ENCODE measurements around the gene ST6GALNAC5. TPM values are rescaled to one million over a fixed set of nuclear protein-coding genes. Genes with fewer than 3 reads are reported as not detected.

Gene ST6GALNAC5
- total RNA-seq, 2 donors from 2014 or later = 2.6 to 12.9 TPM

DNA sequence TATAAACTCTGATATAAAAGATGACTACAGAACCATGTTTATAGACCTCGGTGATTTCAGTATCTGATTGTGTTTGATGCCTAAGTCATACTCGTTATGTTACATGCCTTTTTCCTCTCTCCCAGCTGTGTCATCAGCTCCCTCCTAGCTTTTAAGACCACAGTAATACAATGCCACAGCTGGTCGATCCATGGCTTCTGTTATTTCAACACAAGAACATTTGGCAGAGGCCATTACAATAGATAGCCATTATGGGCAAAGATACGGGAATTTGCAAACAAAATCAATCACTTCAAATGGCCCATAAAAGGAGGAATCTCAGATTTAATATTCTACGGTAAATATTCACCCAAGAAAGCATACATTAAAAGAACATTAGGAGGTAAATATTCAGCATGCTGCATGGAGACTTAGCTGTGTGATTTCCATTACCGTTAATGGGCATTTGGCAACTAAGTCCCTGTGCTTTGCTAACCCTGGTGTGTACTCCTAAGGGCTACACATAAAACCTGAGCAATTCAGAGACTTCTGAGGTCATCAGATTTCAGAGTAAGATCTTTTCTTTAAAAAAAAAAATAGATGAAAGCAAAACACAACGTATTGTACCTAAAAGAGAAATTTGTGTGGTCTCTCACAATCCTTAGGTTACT, 198.5 kb downstream of the ST6GALNAC5 start:
- no peak for DNase-seq

DNA sequence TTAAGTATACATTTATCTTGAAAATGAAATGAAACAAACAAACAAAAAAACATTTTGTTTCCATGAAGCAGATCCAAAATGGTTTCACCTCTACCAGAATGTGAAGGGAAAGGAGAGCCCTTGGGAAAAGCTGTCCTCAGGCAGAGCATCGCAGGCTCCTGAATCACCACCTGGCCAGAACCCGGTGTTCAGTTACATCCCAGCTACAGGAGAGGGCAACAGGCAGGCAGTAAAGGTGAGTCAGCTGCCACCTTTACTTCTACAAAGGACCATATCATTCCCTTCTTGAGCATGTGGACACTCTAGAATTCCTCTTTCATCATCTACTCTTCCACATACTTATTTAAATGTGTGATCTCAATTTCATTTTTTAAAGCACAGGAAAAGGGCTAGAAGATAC, 200.7 kb downstream of the ST6GALNAC5 start:
- 72 to 78% methylated on average over 2 of the region's 2 CpGs for WGBS, 2 donors
- Histone ChIP-seq H3K9me3 (no peaks in the 10 kb centered on the region), H3K27me3 (no peaks in the 10 kb centered on the region), H3K27ac (no peak overlapping the region), H3K4me1 (no peaks in the 10 kb centered on the region), H3K4me3 (no peak overlapping the region), H3K36me3 (replicated peaks in 1 of 2; ENCODE audit: insufficient read depth in 1 of 2, low read depth in 2 of 2) (no peaks in the 10 kb centered on the region)
- intact Hi-C loops (cut with DNase I) = no loop called here
- DNase-seq = no peak
- TF ChIP-seq, protein P1, sequence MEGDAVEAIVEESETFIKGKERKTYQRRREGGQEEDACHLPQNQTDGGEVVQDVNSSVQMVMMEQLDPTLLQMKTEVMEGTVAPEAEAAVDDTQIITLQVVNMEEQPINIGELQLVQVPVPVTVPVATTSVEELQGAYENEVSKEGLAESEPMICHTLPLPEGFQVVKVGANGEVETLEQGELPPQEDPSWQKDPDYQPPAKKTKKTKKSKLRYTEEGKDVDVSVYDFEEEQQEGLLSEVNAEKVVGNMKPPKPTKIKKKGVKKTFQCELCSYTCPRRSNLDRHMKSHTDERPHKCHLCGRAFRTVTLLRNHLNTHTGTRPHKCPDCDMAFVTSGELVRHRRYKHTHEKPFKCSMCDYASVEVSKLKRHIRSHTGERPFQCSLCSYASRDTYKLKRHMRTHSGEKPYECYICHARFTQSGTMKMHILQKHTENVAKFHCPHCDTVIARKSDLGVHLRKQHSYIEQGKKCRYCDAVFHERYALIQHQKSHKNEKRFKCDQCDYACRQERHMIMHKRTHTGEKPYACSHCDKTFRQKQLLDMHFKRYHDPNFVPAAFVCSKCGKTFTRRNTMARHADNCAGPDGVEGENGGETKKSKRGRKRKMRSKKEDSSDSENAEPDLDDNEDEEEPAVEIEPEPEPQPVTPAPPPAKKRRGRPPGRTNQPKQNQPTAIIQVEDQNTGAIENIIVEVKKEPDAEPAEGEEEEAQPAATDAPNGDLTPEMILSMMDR (IDR thresholded peaks at IDR 0.05) = no peak
- TF ChIP-seq POLR2A (IDR thresholded peaks at IDR 0.05) = no peak
- no peak for ATAC-seq

More for the DNA sequence above, 198.5 kb downstream of the ST6GALNAC5 start:
- 55% methylated on average over 7 of the region's 7 CpGs for WGBS, 2 donors
- Histone ChIP-seq H3K27me3 (no peaks in the 10 kb centered on the region), H3K36me3 (replicated peaks in 1 of 2; ENCODE audit: insufficient read depth in 1 of 2, low read depth in 2 of 2) (no peaks in the 10 kb centered on the region), H3K27ac (no peak overlapping the region), H3K4me1 (no peaks in the 10 kb centered on the region), H3K9me3 (no peaks in the 10 kb centered on the region), H3K4me3 (no peak overlapping the region)
- intact Hi-C loops (cut with DNase I) = no loop called here
- ATAC-seq = no peak
- TF ChIP-seq, protein P1 (IDR thresholded peaks at IDR 0.05) = no peak
- no peak for TF ChIP-seq POLR2A (IDR thresholded peaks at IDR 0.05)

DNA sequence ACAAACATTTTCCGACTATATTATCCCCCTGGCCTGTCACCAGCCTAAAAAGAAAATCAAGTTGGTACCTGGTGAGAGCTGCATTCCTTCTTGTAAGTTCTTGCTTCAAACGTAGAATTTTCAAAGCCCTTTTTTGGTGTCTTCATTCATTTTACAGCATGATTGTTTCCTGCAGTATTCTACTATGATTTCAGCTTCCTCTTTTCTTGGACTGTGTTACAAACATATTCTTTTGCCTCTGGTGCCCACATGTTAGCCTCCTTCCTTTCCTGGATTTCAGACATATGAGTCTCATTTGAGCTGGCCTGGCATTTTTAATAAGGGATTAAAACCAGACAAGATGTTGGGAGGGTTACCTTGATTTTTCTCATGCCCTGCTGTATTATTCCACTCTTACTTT, 209.5 kb downstream of the ST6GALNAC5 start:
- Histone ChIP-seq H3K4me3 (no peak overlapping the region), H3K9me3 (no peaks in the 10 kb centered on the region), H3K36me3 (replicated peaks in 1 of 2; ENCODE audit: insufficient read depth in 1 of 2, low read depth in 2 of 2) (no peaks in the 10 kb centered on the region), H3K27me3 (no peaks in the 10 kb centered on the region), H3K4me1 (no peaks in the 10 kb centered on the region), H3K27ac (no peak overlapping the region)
- no peak for DNase-seq
- WGBS, 2 donors = 59 to 64% methylated on average over 2 of the region's 2 CpGs
- intact Hi-C loops (cut with DNase I) = no loop called here
- no peak for ATAC-seq
- TF ChIP-seq, protein P1 (IDR thresholded peaks at IDR 0.05) = no peak
- no peak for TF ChIP-seq POLR2A (IDR thresholded peaks at IDR 0.05)

DNA sequence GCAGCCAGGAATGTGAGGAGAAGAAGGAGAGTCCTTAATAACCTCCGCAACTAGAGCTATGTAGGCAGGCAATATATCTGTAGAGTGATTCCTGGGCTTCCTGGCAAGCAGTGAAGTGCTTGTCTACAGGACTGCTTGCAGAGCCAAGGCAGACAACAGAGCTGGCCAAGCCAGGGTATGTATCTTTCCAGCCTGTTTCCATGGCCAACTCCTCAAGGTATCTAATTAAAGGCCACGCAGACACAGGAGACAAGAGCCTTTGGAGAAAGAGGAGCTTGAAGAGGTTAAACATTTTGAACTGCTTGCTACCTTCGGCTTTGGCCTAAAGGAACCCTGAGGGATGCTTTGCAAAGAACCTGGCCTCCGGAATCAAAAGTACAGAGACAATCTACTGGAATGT, 214.6 kb downstream of the ST6GALNAC5 start:
- Histone ChIP-seq H3K27me3 (no peaks in the 10 kb centered on the region), H3K4me3 (no peak overlapping the region), H3K9me3 (no peaks in the 10 kb centered on the region), H3K27ac (no peak overlapping the region), H3K4me1 (no peaks in the 10 kb centered on the region), H3K36me3 (replicated peaks in 1 of 2; ENCODE audit: insufficient read depth in 1 of 2, low read depth in 2 of 2) (no peaks in the 10 kb centered on the region)
- ATAC-seq (no peak), DNase-seq (no peak)
- no peak for TF ChIP-seq POLR2A (IDR thresholded peaks at IDR 0.05)
- TF ChIP-seq, protein P1 (IDR thresholded peaks at IDR 0.05) = no peak
- WGBS, 2 donors = 72 to 77% methylated on average over 4 of the region's 4 CpGs
- intact Hi-C loops (cut with DNase I) = no loop called here

DNA sequence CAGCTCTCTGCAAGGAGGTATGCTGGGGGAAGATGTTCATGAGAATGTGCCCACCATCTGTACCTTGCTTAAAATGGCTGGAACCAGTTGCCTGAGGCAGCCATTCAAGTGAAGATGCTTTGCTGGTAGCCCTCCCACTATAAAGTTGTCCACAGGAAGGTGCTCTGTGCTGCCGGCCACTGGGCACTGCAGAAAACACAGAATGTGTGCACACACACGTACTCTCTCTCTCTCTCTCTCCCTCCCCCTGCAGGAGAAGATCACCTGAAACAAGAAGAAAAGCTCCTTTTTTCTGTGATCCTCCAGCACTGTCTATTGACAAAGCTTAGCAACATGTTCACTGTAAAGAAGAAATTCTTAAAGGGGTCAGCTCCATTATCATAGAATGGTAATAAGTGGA, 217.2 kb downstream of the ST6GALNAC5 start:
- TF ChIP-seq POLR2A (IDR thresholded peaks at IDR 0.05) = no peak
- TF ChIP-seq, protein P1 (IDR thresholded peaks at IDR 0.05) = no peak
- 55 to 75% methylated on average over 2 of the region's 2 CpGs for WGBS, 2 donors
- ATAC-seq (no peak), DNase-seq (no peak)
- H3K36me3 ChIP-seq (replicated peaks in 1 of 2; ENCODE audit: insufficient read depth in 1 of 2, low read depth in 2 of 2) = no peaks in the 10 kb centered on the region
- no peaks in the 10 kb centered on the region for H3K9me3 ChIP-seq
- no peak overlapping the region for H3K4me3 ChIP-seq
- no peak overlapping the region for H3K27ac ChIP-seq
- no peaks in the 10 kb centered on the region for H3K4me1 ChIP-seq
- intact Hi-C loops (cut with DNase I) = no loop called here
- H3K27me3 ChIP-seq = no peaks in the 10 kb centered on the region
